Loucy (cell line): ENCODE data around the gene B4GALT2.
A peak's percentile ranks its signal among the peaks of the same experiment; 100 is the strongest.

Experiments
- H2AFZ ChIP-seq: fragments of 200-600 bp; sonication (generic); 2 replicates; pipeline ENCODE4 v1.6.0; 2016; ENCODE audit warnings: antibody characterized with exemption, mild to moderate bottlenecking, low read length, moderate library complexity
- H3F3A ChIP-seq: fragments of 200-600 bp; 2 replicates; pipeline ENCODE4 v1.6.0; 2016; ENCODE audit warnings: antibody characterized with exemption, low read depth, mild to moderate bottlenecking
- H3K27me3 ChIP-seq: fragments of 200-600 bp; sonication (generic); 2 replicates; pipeline ENCODE4 v1.6.1; 2014; ENCODE audit warnings: low read length, mild to moderate bottlenecking; ENCODE audit not compliant: insufficient read depth, poor library complexity, severe bottlenecking
- H3K36me3 ChIP-seq: fragments of 200-600 bp; sonication (generic); 2 replicates; pipeline ENCODE4 v1.6.1; 2016; ENCODE audit warnings: low read length; ENCODE audit not compliant: insufficient read depth
- H3K4me1 ChIP-seq: fragments of 200-600 bp; sonication (generic); 2 replicates; pipeline ENCODE4 v1.5.1; 2014; ENCODE audit warnings: low read length, mild to moderate bottlenecking; ENCODE audit not compliant: insufficient read depth, poor library complexity, severe bottlenecking
- H3K4me2 ChIP-seq: fragments of 200-600 bp; sonication (generic); 2 replicates; pipeline ENCODE4 v1.6.0; 2014; ENCODE audit warnings: antibody characterized with exemption, low read length, low read depth, mild to moderate bottlenecking; ENCODE audit not compliant: poor library complexity, severe bottlenecking
- H3K4me3 ChIP-seq: fragments of 200-600 bp; sonication (generic); 2 replicates; pipeline ENCODE4 v1.5.1; 2014; ENCODE audit warnings: low read length, mild to moderate bottlenecking, mixed read lengths; ENCODE audit not compliant: poor library complexity, severe bottlenecking
- H3K79me2 ChIP-seq: fragments of 200-600 bp; sonication (generic); 2 replicates; pipeline ENCODE4 v1.6.1; 2014; ENCODE audit warnings: low read length; ENCODE audit not compliant: insufficient read depth
- H3K9ac ChIP-seq: fragments of 200-600 bp; sonication (generic); 2 replicates; pipeline ENCODE4 v1.6.0; 2014; ENCODE audit warnings: mild to moderate bottlenecking, low read depth, low read length, moderate library complexity; ENCODE audit not compliant: poor library complexity, severe bottlenecking
- H3K9me2 ChIP-seq: fragments of 200-600 bp; sonication (generic); replicated peaks from 2 replicates; pipeline ENCODE4 v1.6.1; 2016; ENCODE audit warnings: low read depth, low read length, mixed read lengths
- H3K9me3 ChIP-seq: fragments of 200-600 bp; sonication (generic); 2 replicates; pipeline ENCODE4 v1.6.1; 2014; ENCODE audit warnings: mild to moderate bottlenecking, antibody characterized with exemption, low read length, low read depth; ENCODE audit not compliant: insufficient read depth
- H4K20me1 ChIP-seq: fragments of 200-600 bp; sonication (generic); 2 replicates; pipeline ENCODE4 v1.6.0; 2014; ENCODE audit warnings: antibody characterized with exemption, low read length, mild to moderate bottlenecking; ENCODE audit not compliant: insufficient read depth, poor library complexity, severe bottlenecking
- CTCF ChIP-seq: fragments of 200-600 bp; sonication (generic); conservative IDR thresholded peaks from 2 replicates; pipeline ENCODE4 v1.5.1; 2014; ENCODE audit warnings: mild to moderate bottlenecking, antibody characterized with exemption, low read length
- EZH2phosphoT487 ChIP-seq: fragments of 200-600 bp; IDR thresholded peaks from 2 replicates; pipeline ENCODE4 v1.6.1; 2018; ENCODE audit warnings: antibody characterized with exemption, mild to moderate bottlenecking, moderate library complexity, borderline replicate concordance

Gene B4GALT2

GRCh38 chr1:43934101-43934985, 44.7 kb upstream of the B4GALT2 start:
- Histone ChIP-seq H3K9ac (no peak overlapping the region), H3K9me2 (no peaks in the 10 kb centered on the region), H3K36me3 (no peaks in the 10 kb centered on the region), H3K27me3 (no peaks in the 10 kb centered on the region), H3K4me3 (no peak overlapping the region), H3K79me2 (no peaks in the 10 kb centered on the region), H3F3A (no peaks in the 10 kb centered on the region), H3K4me1 (no peaks in the 10 kb centered on the region), H2AFZ (no peak overlapping the region), H4K20me1 (no peaks in the 10 kb centered on the region), H3K4me2 (no peak overlapping the region), H3K9me3 (no peaks in the 10 kb centered on the region)
- TF ChIP-seq CTCF (peak; percentile 97), EZH2phosphoT487 (no peak)

GRCh38 chr1:43934986-43935324, 44.1 kb upstream of the B4GALT2 start:
- Histone ChIP-seq H3K9me3 (no peaks in the 10 kb centered on the region), H4K20me1 (no peaks in the 10 kb centered on the region), H3K9me2 (no peaks in the 10 kb centered on the region), H3K9ac (no peak overlapping the region), H3K4me2 (no peak overlapping the region), H2AFZ (no peak overlapping the region), H3F3A (no peaks in the 10 kb centered on the region), H3K27me3 (no peaks in the 10 kb centered on the region), H3K4me3 (no peak overlapping the region), H3K4me1 (no peaks in the 10 kb centered on the region), H3K79me2 (no peaks in the 10 kb centered on the region), H3K36me3 (no peaks in the 10 kb centered on the region)
- TF ChIP-seq EZH2phosphoT487 (no peak), CTCF (peak; percentile 2; the same call in 1 of the 2 replicates)

DNA sequence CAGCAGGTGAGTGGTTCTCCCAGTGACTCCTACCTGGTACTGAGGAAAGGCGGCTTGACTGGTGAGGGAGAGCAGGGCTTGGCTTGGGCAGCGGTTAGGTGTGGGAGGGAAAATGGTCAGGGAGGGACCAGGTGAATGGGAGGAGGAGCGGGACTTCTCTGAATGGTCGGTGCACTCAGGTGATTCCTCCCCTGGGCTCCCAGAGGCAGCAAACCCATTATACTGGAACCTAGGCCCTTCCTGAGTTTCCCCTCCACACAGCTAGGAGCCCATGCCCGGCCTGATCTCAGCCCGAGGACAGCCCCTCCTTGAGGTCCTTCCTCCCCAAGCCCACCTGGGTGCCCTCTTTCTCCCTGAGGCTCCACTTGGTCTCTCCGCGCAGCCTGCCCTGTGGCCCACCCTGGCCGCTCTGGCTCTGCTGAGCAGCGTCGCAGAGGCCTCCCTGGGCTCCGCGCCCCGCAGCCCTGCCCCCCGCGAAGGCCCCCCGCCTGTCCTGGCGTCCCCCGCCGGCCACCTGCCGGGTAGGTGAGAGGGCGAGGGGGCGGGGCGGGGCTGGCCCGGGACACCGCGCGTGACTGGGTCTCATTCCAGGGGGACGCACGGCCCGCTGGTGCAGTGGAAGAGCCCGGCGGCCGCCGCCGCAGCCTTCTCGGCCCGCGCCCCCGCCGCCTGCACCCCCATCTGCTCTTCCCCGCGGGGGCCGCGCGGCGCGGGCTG, 43.1 kb upstream of the B4GALT2 start:
- Histone ChIP-seq H3K4me2 (no peak overlapping the region), H3K9me3 (no peaks in the 10 kb centered on the region), H2AFZ (no peak overlapping the region), H3K4me3 (no peak overlapping the region), H4K20me1 (no peaks in the 10 kb centered on the region), H3K4me1 (no peaks in the 10 kb centered on the region), H3K9ac (no peak overlapping the region), H3K27me3 (no peaks in the 10 kb centered on the region), H3K36me3 (no peaks in the 10 kb centered on the region), H3F3A (no peaks in the 10 kb centered on the region), H3K79me2 (no peaks in the 10 kb centered on the region), H3K9me2 (no peaks in the 10 kb centered on the region)
- no peak for TF ChIP-seq EZH2phosphoT487
- TF ChIP-seq CTCF: no peak
